Esophagus muscularis mucosa (tissue), 4 donors: Measurements from ENCODE around the gene NHEJ1.

ENCODE experiments used
- EP300 ChIP-seq: sonication (generic); formaldehyde crosslinking; IDR thresholded peaks from one replicate; pipeline ENCODE4 v1.6.1; 2017; ENCODE audit warnings: antibody characterized with exemption
- POLR2A ChIP-seq: fragments of 450-650 bp; IDR thresholded peaks from one replicate; pipeline ENCODE4 v1.6.1; 2017; ENCODE audit warnings: antibody characterized with exemption, moderate library complexity, mild to moderate bottlenecking, low read depth
- TF ChIP-seq, protein P1 (sequence below), 3 experiments: fragments of 200-600 bp in 2 of 3; fragments of 450-650 bp in 1 of 3; sonication (generic) in 2 of 3; IDR thresholded peaks; one replicate each; pipeline ENCODE4 v1.5.1; 2017 to 2019; ENCODE audit warnings: antibody characterized with exemption in 3 of 3, mild to moderate bottlenecking in 2 of 3, moderate library complexity in 1 of 3

DNA sequence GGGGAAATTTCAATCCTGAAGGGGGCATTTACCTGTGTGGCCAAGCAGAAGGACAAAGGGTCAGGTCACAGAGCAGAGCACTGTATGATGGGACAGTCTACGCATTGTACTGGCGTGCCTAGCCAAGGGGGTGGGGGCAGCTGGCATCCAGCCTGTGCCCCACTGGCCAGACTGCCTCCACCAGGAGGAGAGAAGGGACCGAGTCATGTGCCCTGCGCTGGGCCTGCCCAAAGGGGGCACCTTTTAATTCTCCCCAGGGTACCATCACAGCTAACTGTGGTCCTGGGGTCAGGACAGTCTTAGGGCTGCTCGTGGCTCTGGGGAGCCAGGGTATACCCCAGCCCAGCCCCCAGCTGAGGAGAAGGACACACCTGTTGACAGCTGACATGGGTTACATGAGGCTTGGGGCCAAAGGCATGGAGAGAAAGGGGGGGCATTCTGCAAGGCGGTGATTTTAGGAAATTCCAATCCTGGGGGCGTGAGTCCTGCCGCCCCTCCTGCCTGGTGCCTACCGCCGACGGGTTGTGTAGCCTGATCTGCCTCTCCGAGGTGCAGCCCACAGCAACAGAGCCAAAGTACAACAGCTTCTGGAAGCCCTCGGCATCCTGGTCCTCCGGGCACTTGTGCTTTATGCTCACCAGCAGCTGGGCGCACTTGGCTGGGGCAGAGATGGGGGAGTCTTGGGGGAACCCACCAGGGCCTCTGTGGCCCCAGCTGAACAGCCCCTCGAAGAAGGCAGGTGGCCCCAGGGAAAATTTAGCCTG, 130.3 kb downstream of the NHEJ1 start:
- TF ChIP-seq EP300, result no peak
- TF ChIP-seq, protein P1, sequence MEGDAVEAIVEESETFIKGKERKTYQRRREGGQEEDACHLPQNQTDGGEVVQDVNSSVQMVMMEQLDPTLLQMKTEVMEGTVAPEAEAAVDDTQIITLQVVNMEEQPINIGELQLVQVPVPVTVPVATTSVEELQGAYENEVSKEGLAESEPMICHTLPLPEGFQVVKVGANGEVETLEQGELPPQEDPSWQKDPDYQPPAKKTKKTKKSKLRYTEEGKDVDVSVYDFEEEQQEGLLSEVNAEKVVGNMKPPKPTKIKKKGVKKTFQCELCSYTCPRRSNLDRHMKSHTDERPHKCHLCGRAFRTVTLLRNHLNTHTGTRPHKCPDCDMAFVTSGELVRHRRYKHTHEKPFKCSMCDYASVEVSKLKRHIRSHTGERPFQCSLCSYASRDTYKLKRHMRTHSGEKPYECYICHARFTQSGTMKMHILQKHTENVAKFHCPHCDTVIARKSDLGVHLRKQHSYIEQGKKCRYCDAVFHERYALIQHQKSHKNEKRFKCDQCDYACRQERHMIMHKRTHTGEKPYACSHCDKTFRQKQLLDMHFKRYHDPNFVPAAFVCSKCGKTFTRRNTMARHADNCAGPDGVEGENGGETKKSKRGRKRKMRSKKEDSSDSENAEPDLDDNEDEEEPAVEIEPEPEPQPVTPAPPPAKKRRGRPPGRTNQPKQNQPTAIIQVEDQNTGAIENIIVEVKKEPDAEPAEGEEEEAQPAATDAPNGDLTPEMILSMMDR (IDR thresholded peaks at IDR 0.05), result no peak
- TF ChIP-seq POLR2A, result no peak
